AG04449 (cell line): Measurements from ENCODE around the gene TPD52L1.
A peak's percentile ranks its signal among the peaks of the same experiment; 100 is the strongest.

Experiments used
- CTCF ChIA-PET: fragments of 350-600 bp; formaldehyde crosslinking; extraction: SDS; loops from one replicate; lab custom pipeline; 2021; ENCODE audit warnings: antibody characterized with exemption; lab: Yijun Ruan, JAX
- POLR2A ChIA-PET: fragments of 400-600, 350-600 bp; formaldehyde crosslinking; extraction: SDS; loops from one replicate; lab custom pipeline; 2020; ENCODE audit warnings: antibody characterized with exemption, inconsistent platforms; lab: Yijun Ruan, JAX
- DNase-seq: peaks from one replicate; pipeline ENCODE4 v3.0.0-alpha.2; 2010; ENCODE audit warnings: low read depth, low spot score
- H3K4me3 ChIP-seq: 2 replicates; pipeline ENCODE4 v1.5.1; 2011; ENCODE audit warnings: low read depth, mild to moderate bottlenecking, control low read depth, low read length
- CTCF ChIP-seq: IDR thresholded peaks from one replicate; pipeline ENCODE4 v1.5.1; 2011; ENCODE audit warnings: mild to moderate bottlenecking, moderate library complexity, low read length, control low read depth, inconsistent platforms; ENCODE audit not compliant: insufficient read depth; ENCODE audit errors: missing control alignments

Gene TPD52L1

GRCh38 chr6:125144822-125145221, 8.8 kb upstream of the TPD52L1 start:
- ChIA-PET CTCF (interaction anchor here (1.2 kb wide), 1 partner anchor 9 kb away, joined by 4 read pairs; the partner anchor contains the start of gene TPD52L1), POLR2A (no interaction called here)
- no peak overlapping the region for H3K4me3 ChIP-seq
- DNase-seq = no peak
- TF ChIP-seq CTCF = no peak

- POLR2A ChIA-PET = no interaction called here
- no peak for TF ChIP-seq CTCF
- H3K4me3 ChIP-seq = no peak overlapping the region
- no peak for DNase-seq
- CTCF ChIA-PET = interaction anchor here (0.7 to 6.5 kb wide), 8 partner anchors 15 to 280 kb away, joined by 3 to 60 read pairs (median 4); no protein-coding TSS in a partner anchor
These were observed 4.1 kb upstream of the TPD52L1 start for GRCh38 chr6:125149256-125150144.

- POLR2A ChIA-PET = no interaction called here
- no peak for DNase-seq
- no peak for TF ChIP-seq CTCF
- H3K4me3 ChIP-seq = no peak overlapping the region
- CTCF ChIA-PET = interaction anchor here (0.7 to 6.5 kb wide), 15 partner anchors 9 to 280 kb away, joined by 3 to 60 read pairs (median 6); partner anchors contain the start of gene HDDC2
These were observed 1.9 kb upstream of the TPD52L1 start for GRCh38 chr6:125151700-125152099.

GRCh38 chr6:125154118-125154760, 666 bp downstream of the TPD52L1 start:
- ChIA-PET CTCF (interaction anchor here (0.8 to 6.5 kb wide), 39 partner anchors 9 to 616 kb away, joined by 3 to 60 read pairs (median 4); no protein-coding TSS in a partner anchor), POLR2A (interaction anchor here (1.1 kb wide), 1 partner anchor 146 kb away, joined by 4 read pairs; no protein-coding TSS in a partner anchor)
- no peak for TF ChIP-seq CTCF
- H3K4me3 ChIP-seq = peak overlapping the region; percentile 74
- no peak for DNase-seq

GRCh38 chr6:125154761-125155135, 1.2 kb downstream of the TPD52L1 start:
- no peak for DNase-seq
- CTCF ChIA-PET = interaction anchor here (0.5 to 6.5 kb wide), 21 partner anchors 10 to 286 kb away, joined by 3 to 60 read pairs (median 4); no protein-coding TSS in a partner anchor

More at GRCh38 chr6:125154761-125155135, 1.2 kb downstream of the TPD52L1 start:
- H3K4me3 ChIP-seq = peak overlapping the region; percentile 74
- peak; percentile 18 for TF ChIP-seq CTCF
- POLR2A ChIA-PET = no interaction called here
